Prostate gland (tissue), 2 donors: ENCODE measurements around the gene PTPRE.

Experiments
- CTCF ChIP-seq, 4 experiments: fragments of 200-600 bp in 2 of 4; fragments of 450-650 bp in 2 of 4; sonication (generic) in 2 of 4; IDR thresholded peaks; 1 replicate in 3 of 4; 2 replicates in 1 of 4; pipeline ENCODE4 v1.5.1; 2016 to 2019; ENCODE audit warnings: antibody characterized with exemption in 4 of 4, mild to moderate bottlenecking in 2 of 4, moderate library complexity in 2 of 4
- POLR2AphosphoS5 ChIP-seq: sonication (generic); formaldehyde crosslinking; IDR thresholded peaks from one replicate; pipeline ENCODE4 v1.6.1; 2017; ENCODE audit warnings: antibody characterized with exemption

- TF ChIP-seq CTCF (IDR thresholded peaks at IDR 0.05) (no peak), POLR2AphosphoS5 (no peak)
These were observed 28.3 kb upstream of the PTPRE start for GRCh38 chr10:127878475-127879055.
